Panc1 (cell line): ENCODE measurements around the gene DRC3. TPM values are rescaled to one million over a fixed set of nuclear protein-coding genes. Genes with fewer than 3 reads are reported as not detected.
"Not testable (repeated sequence)": the region's sequence is repeated elsewhere in the genome, so short reads cannot be mapped to it uniquely, and the experiment has no call there.

Experiments
- ATAC-seq: fragments of 200-7000 bp; cut with Tn5 transposase; 2 replicates; pipeline ENCODE4 v1.9.1; 2020; ENCODE audit warnings: mild to moderate bottlenecking, moderate library complexity
- BruUV-seq: library from RNA; stranded (reverse); fragments of 400-500 nt; replicated peaks from 2 replicates; lab custom pipeline; 2021; lab: Mats Ljungman, UMichigan
- CTCF ChIA-PET: fragments of 300-600 bp; sonication (Branson Sonifier 250); formaldehyde crosslinking; loops from one replicate; lab custom pipeline; 2022; ENCODE audit warnings: antibody characterized with exemption; lab: Charles Lee
- POLR2A ChIA-PET: fragments of 300-600 bp; sonication (Branson Sonifier 250); formaldehyde crosslinking; loops from one replicate; lab custom pipeline; 2022; ENCODE audit warnings: antibody characterized with exemption; lab: Charles Lee
- DNase-seq: peaks from one replicate; pipeline ENCODE4 v3.0.0-alpha.2; 2010; ENCODE audit warnings: low read depth, low spot score
- H3K27ac ChIP-seq: 2 replicates; pipeline ENCODE4 v1.5.1; 2011; ENCODE audit warnings: mild to moderate bottlenecking, low read length, inconsistent platforms
- H3K27me3 ChIP-seq: fragments of 200-500 bp; sonication (Bioruptor generic); 2 replicates; pipeline ENCODE4 v1.6.0; 2014; ENCODE audit warnings: low read length, inconsistent platforms; ENCODE audit not compliant: control insufficient read depth, insufficient read depth
- H3K36me3 ChIP-seq: fragments of 200-500 bp; sonication (Bioruptor generic); 2 replicates; pipeline ENCODE4 v1.5.1; 2014; ENCODE audit warnings: inconsistent platforms, mild to moderate bottlenecking, low read length, moderate library complexity; ENCODE audit not compliant: control insufficient read depth, insufficient read depth
- H3K4me1 ChIP-seq: 2 replicates; pipeline ENCODE4 v1.5.1; 2011; ENCODE audit warnings: inconsistent platforms, mild to moderate bottlenecking, low read length, moderate library complexity; ENCODE audit not compliant: control insufficient read depth, insufficient read depth
- H3K4me3 ChIP-seq, 2 experiments: 2 replicates each; pipeline ENCODE4 v1.5.1; 2011 to 2012; ENCODE audit warnings: low read depth in 2 of 2, low read length in 2 of 2, mild to moderate bottlenecking in 2 of 2, inconsistent platforms in 1 of 2, moderate library complexity in 1 of 2
- H3K9me3 ChIP-seq: fragments of 200-500 bp; sonication (Bioruptor generic); 2 replicates; pipeline ENCODE4 v1.5.1; 2014; ENCODE audit warnings: low read depth, mild to moderate bottlenecking, inconsistent platforms, low read length, moderate library complexity; ENCODE audit not compliant: control insufficient read depth, insufficient read depth
- POLR2AphosphoS5 ChIP-seq: IDR thresholded peaks from 2 replicates; pipeline ENCODE4 v1.6.1; 2012; ENCODE audit warnings: mild to moderate bottlenecking, low read depth, low read length, moderate library complexity
- SIN3A ChIP-seq: IDR thresholded peaks from 2 replicates; pipeline ENCODE4 v1.6.1; 2012; ENCODE audit warnings: low read depth, mild to moderate bottlenecking, low read length, moderate library complexity, borderline replicate concordance; ENCODE audit not compliant: insufficient read depth
- TCF7L2 ChIP-seq: IDR thresholded peaks from 2 replicates; pipeline ENCODE4 v1.6.1; 2011; ENCODE audit warnings: mild to moderate bottlenecking, low read depth, low read length, inconsistent platforms
- in situ Hi-C: cut with HindIII; loops from 2 replicates; pipeline ENCODE4 v1.10.0; 2016; ENCODE audit warnings: low sequenced_read_pairs, low pct_unique_long_range_greater_than_20kb
- intact Hi-C: fragments of 100-400 bp; cut with micrococcal nuclease; formaldehyde crosslinking; loops from one replicate; pipeline ENCODE4 v1.10.0; 2022; ENCODE audit not compliant: unreplicated experiment
- total RNA-seq: library from RNA; stranded (reverse); gene quantifications from one replicate; pipeline ENCODE4 v1.2.1, GENCODE V29; 2021; ENCODE audit not compliant: unreplicated experiment
- TF ChIP-seq, protein P1 (sequence below): fragments of 450-650 bp; IDR thresholded peaks from 2 replicates; pipeline ENCODE4 v1.5.1; 2017; ENCODE audit warnings: mild to moderate bottlenecking
- TF ChIP-seq, protein P2 (sequence below), 2 experiments: IDR thresholded peaks; 2 replicates each; pipeline ENCODE4 v1.6.1; 2011 to 2012; ENCODE audit warnings: low read depth in 2 of 2, control low read depth in 1 of 2, low read length in 1 of 2, mild to moderate bottlenecking in 1 of 2, moderate library complexity in 1 of 2; ENCODE audit not compliant: insufficient read depth in 1 of 2

The DRC3 gene
- total RNA-seq, 1 experiment from 2014 or later, result 3.6 TPM

DNA sequence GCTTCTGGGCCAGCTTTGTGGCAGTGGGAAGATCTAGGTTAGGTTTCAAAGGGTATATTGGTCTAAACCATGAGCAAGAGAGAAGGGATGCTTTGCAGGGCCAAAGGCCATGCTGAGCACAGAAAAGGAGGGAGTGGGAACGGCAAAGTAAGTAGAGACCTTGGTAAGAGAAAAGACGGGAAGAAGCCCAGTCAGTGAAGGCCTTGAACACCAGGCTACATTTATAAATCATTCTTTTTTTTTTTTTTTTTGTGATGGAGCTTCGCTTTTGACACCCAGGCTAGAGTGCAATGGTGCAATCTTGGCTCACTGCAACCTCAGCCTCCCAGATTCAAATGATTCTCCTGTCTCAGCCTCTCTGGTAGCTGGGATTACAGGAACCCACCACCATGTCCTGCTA, 18.6 kb upstream of the DRC3 start:
- H3K4me1 ChIP-seq, result peaks cover 43% of the 10 kb centered on the region
- H3K36me3 ChIP-seq, result no peaks in the 10 kb centered on the region
- in situ Hi-C loops (no loop called here), intact Hi-C loops (no loop called here)
- ChIA-PET CTCF (no interaction called here), POLR2A (no interaction called here)
- H3K4me3 ChIP-seq, result no peak overlapping the region
- H3K27ac ChIP-seq, result peak overlapping the region; percentile 31; the same call in 1 of the 2 replicates
- H3K27me3 ChIP-seq, result no peaks in the 10 kb centered on the region
- ATAC-seq (no peak), DNase-seq (no peak)
- TF ChIP-seq, protein P1, sequence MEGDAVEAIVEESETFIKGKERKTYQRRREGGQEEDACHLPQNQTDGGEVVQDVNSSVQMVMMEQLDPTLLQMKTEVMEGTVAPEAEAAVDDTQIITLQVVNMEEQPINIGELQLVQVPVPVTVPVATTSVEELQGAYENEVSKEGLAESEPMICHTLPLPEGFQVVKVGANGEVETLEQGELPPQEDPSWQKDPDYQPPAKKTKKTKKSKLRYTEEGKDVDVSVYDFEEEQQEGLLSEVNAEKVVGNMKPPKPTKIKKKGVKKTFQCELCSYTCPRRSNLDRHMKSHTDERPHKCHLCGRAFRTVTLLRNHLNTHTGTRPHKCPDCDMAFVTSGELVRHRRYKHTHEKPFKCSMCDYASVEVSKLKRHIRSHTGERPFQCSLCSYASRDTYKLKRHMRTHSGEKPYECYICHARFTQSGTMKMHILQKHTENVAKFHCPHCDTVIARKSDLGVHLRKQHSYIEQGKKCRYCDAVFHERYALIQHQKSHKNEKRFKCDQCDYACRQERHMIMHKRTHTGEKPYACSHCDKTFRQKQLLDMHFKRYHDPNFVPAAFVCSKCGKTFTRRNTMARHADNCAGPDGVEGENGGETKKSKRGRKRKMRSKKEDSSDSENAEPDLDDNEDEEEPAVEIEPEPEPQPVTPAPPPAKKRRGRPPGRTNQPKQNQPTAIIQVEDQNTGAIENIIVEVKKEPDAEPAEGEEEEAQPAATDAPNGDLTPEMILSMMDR, result no peak
- TF ChIP-seq TCF7L2 (no peak), SIN3A (no peak), POLR2AphosphoS5 (no peak)
- TF ChIP-seq, protein P2, sequence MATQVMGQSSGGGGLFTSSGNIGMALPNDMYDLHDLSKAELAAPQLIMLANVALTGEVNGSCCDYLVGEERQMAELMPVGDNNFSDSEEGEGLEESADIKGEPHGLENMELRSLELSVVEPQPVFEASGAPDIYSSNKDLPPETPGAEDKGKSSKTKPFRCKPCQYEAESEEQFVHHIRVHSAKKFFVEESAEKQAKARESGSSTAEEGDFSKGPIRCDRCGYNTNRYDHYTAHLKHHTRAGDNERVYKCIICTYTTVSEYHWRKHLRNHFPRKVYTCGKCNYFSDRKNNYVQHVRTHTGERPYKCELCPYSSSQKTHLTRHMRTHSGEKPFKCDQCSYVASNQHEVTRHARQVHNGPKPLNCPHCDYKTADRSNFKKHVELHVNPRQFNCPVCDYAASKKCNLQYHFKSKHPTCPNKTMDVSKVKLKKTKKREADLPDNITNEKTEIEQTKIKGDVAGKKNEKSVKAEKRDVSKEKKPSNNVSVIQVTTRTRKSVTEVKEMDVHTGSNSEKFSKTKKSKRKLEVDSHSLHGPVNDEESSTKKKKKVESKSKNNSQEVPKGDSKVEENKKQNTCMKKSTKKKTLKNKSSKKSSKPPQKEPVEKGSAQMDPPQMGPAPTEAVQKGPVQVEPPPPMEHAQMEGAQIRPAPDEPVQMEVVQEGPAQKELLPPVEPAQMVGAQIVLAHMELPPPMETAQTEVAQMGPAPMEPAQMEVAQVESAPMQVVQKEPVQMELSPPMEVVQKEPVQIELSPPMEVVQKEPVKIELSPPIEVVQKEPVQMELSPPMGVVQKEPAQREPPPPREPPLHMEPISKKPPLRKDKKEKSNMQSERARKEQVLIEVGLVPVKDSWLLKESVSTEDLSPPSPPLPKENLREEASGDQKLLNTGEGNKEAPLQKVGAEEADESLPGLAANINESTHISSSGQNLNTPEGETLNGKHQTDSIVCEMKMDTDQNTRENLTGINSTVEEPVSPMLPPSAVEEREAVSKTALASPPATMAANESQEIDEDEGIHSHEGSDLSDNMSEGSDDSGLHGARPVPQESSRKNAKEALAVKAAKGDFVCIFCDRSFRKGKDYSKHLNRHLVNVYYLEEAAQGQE (IDR thresholded peaks at IDR 0.05; ENCODE audit: insufficient read depth in 1 of 2, low read depth in 2 of 2, low read length in 1 of 2), result no peak
- no peaks in the 10 kb centered on the region for H3K9me3 ChIP-seq
- no TSS peak for BruUV-seq

DNA sequence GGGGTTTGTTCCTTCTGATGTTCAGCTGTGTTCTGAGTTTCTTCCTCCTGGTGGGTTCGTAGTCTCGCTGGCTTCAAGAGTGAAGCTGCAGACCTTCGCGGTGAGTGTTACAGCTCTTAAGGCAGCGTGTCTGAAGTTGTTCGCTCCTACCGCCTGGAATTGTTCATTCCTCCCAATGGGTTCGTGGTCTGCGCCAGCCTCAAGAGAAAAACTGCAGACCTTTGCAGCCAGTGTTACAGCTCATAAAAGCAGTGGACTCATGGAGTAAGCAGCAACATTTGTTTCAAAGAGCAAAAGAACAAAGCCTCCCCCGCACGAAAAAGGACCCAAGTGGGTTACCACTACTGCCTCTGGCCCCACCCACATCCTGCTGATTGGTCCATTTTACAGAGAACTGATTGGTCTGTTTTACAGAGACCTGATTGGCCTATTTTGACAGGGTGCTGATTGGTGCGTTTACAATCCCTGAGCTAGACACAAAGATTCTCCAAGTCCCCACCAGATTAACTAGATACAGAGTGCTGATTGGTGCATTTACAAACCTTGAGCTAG, 16.8 kb upstream of the DRC3 start:
- POLR2A ChIA-PET, result interaction anchor here (0.6 to 0.7 kb wide), 3 partner anchors 17 to 156 kb away, joined by 3 read pairs; partner anchors contain the start of gene DRC3
- not testable (repeated sequence) for DNase-seq
- intact Hi-C loops, result loop anchor here (5.0 kb wide), 1 partner anchor 34 kb away; no protein-coding TSS in a partner anchor

DNA sequence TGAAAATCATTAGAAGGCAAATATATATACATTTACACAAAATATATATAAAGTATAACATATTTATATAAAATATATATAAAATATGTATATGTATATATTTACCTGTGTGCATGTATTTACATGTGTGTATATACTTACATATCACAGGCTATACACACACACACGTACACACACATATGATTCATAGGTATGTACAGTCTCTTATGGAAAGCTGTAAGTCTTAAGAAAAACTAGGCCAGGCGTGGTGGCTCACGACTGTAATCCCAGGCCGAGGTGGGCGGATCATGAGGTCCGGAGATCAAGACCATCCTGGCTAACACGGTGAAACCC, 15.1 kb upstream of the DRC3 start:
- peak; percentile 28 for DNase-seq
- ChIA-PET CTCF (no interaction called here), POLR2A (no interaction called here)
- H3K27me3 ChIP-seq, result no peaks in the 10 kb centered on the region
- H3K4me1 ChIP-seq, result peaks cover 36% of the 10 kb centered on the region
- ATAC-seq, result no peak
- H3K4me3 ChIP-seq, result no peak overlapping the region
- TF ChIP-seq, protein P2 (IDR thresholded peaks at IDR 0.05; ENCODE audit: insufficient read depth in 1 of 2, low read depth in 2 of 2, low read length in 1 of 2), result no peak
- TF ChIP-seq, protein P1, result no peak
- TF ChIP-seq POLR2AphosphoS5 (no peak), SIN3A (no peak), TCF7L2 (no peak)
- no TSS peak for BruUV-seq
- H3K9me3 ChIP-seq, result no peaks in the 10 kb centered on the region
- no peaks in the 10 kb centered on the region for H3K36me3 ChIP-seq
- intact Hi-C loops, result loop anchor here (5.0 kb wide), 1 partner anchor 35 kb away; no protein-coding TSS in a partner anchor
- peak overlapping the region; percentile 97 for H3K27ac ChIP-seq
- in situ Hi-C loops, result no loop called here

More for the DNA sequence above, 16.8 kb upstream of the DRC3 start:
- H3K9me3 ChIP-seq, in situ Hi-C loops, ATAC-seq, H3K4me3 ChIP-seq, BruUV-seq, CTCF ChIA-PET, H3K36me3 ChIP-seq, H3K27me3 ChIP-seq: not testable (repeated sequence)
- Histone ChIP-seq H3K27ac (peak overlapping the region; percentile 57; the same call in 1 of the 2 replicates), H3K4me1 (peaks cover 48% of the 10 kb centered on the region)
